NCI-H524 treated with DMSO at 0.1 percent for 48 hours (cell line): ENCODE measurements around the gene PARK7.

Experiments used
- DNase-seq: peaks from one replicate; lab custom pipeline; 2025; lab: John Stamatoyannopoulos, UW

PARK7 gene

DNA sequence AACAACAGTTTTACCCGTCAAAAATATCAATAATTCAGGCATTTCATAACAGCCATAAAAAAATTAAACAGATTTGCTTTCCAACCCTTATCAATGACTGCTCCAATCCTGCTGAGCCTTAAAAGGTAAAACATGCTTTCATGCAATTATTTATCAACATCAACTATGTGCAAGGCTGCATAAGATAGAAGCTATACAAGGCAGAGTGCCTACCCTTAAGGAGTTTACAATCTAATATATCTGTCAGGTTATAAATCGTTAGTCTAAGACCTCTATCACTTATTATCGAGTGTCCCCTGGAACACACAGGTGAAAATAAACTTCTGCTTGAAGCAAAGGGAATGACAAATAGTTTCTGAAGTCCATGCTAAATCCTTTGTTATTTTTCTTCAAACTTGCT lies 62.8 kb downstream of the PARK7 start:
- DNase-seq: no peak

DNA sequence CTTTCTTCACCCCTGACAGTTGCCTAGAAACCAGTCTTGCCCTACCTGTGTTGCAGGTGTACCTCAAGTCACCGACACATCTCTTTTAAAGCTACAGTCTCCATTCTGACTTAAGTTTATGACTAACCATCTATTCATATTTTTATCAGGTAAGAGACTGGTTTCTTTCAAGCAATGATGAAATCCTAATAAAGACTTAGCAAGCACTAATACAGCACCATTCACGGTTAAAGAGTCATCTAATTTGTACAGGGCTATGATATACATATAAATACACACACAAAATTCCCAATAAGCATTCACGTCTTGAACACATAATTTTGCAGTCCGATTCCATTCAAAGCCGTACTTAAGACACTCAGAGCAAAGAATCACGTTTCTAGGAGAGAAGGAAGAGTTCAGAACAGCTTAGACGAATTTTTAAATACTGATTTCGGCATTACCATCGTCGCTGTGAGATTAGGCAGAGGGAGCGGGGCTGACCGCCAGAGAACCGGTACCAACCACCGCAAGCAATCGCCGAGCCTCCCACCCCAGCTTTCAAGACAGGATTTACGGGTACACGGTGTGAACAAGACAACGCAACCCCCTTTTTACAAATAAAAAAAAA lies 63.7 kb downstream of the PARK7 start:
- DNase-seq: no peak

DNA sequence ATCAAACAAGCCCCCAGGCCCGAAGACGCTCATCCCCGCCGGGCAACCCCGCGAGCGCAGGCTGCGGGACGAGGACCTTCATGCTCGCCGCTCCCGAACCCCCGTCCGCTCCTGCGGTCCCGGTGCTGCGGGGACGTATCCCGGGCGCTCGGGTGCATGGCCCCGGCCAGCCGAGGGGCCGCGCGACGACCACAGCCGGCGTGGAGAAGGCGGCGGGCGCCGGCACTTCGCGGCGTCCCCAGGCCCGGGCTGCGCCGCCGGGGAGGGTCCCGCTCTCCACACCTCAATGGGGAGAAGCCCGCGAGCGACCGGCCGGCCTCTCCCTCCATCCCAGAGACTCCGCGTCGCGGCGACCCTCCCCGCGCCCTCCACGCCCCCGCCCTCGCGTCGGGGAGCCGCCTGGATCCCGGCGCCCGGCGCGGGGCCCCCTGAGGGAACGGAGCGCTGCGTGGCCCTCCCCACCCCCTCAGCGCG lies 64.2 kb downstream of the PARK7 start:
- no peak for DNase-seq

DNA sequence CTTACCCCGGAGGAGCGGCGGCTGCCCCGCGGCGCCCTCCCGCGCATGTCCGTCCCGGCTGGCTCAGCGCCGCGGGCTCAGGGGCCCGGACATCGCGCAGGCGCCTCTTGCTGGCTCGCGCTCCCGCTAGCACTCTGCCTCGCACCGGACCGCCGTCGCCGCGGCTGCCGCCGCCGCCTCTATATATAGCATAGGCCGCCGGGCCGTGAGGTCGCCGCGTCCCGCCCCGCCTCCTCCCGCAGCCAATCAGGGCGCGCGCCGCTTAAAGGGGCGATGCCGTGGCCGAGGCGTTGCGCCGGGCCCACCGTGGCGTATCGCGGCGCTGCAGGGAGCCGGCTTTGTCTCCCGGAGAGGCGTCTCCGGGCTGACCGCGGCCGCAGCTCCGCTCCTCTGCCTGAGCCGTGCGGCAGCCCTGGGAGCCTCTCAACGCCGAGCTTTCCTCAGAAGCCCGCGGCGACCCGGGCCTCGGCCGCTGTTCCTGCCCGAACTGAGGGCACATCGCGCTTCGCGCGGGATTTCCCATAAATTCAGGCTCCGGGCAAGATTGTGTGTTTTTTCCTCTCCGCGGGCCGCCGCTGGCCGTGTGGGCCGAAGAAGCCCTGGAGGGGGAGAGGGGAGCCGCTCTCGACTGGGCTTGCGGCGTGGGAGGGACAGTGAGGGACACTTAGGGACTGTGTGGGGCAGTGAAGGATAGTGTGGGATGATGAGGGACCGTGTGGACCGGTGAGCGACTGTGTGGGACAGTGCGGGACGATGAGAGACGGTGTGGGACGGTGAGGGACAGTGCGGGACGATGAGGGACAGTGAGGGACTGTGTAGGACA lies 64.9 kb downstream of the PARK7 start, which contains the start of gene ERRFI1:
ERRFI1 (minus strand) TSS at position 157 of the 823 bp plus-strand sequence. CDS start 10,690 bp downstream, outside the sequence.
- peak; percentile 46 for DNase-seq

DNA sequence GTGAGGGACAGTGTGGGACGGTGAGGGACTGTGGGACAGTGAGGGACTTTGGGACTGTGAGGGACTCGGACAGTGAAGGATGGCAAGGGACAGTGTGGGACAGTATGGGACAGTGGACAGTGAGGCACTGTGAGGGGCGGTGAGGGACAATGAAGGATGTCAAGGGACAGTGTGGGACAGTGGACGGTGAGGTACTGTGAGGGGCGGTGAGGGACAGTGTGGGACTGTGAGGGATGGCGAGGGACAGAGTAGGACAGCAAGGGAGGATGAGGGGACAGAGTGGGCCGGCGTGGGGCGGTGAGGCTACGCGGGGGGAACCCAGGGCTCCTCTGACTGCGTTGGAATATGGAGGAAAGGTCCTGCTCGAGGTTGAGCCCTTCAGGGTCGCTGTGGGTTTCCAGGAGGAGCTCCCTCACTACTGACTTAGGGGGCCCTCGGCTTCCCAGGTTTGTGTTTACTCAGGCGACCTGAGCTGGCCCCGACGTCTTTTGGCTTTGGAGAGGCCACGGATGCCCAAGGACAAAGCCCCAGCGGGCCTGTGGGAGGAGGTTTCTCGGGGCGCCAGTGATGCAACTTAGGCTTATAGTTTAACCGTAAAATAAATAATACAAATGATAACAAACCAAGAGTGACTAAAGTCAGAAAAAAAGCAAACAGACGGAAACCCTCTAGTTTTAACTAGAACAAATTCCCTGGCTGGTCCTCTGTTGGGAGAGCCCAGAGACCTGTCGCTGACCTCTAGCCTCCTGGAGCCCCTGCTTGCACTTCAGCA lies 65.7 kb downstream of the PARK7 start:
- DNase-seq: no peak

DNA sequence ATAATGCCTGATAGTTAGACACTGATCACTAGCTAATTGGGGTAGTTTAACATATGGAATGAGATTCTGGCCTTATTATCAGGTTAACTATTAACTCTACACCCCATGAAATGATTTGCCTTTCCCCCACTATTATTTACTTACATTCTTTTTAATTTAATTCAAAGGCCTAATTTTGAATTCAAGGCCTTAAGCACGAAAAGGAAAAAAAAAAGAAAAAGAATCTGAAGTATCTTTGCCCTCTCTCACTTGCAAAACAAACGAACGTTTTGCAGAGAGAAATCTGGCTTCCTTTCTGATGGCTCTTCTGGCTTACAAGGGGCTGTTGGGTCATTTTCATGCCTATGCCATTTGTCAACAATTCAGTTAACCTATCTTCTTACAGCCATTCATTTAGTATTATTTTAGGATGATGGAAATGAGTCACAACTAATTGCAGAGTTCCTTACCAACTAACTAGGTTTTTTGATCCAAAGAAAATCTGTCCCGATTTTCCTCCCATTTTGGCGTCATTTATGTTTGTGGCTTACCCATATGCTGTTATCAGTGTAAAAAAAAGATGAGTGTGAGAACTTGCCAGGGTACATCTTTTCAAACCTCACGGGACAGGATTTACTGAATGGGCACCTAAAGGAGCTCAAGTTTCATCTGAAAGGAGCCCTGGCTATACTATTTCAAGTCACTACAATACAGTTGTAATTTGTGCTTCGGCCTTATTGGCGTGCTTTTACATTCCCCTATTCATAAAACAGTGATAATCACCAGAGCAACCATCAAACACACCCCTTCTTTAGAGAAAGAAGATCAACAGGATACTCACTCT lies 66.4 kb downstream of the PARK7 start:
- DNase-seq: no peak

DNA sequence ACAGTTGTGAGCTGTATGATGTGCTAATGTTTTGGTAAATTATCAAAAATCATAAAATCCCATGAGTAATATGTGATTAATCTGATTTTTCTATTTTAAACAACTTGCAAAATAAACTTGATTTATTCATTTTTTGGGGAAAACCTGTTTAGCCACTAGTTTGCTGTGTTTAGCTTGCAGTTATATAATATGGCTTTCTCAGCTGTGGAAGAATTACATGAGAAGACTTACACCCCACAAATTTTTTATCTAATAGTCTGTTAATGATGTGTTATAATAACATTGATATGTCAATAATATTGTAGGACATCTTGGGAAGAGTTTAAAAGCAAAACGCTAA lies 67.0 kb downstream of the PARK7 start:
- no peak for DNase-seq

DNA sequence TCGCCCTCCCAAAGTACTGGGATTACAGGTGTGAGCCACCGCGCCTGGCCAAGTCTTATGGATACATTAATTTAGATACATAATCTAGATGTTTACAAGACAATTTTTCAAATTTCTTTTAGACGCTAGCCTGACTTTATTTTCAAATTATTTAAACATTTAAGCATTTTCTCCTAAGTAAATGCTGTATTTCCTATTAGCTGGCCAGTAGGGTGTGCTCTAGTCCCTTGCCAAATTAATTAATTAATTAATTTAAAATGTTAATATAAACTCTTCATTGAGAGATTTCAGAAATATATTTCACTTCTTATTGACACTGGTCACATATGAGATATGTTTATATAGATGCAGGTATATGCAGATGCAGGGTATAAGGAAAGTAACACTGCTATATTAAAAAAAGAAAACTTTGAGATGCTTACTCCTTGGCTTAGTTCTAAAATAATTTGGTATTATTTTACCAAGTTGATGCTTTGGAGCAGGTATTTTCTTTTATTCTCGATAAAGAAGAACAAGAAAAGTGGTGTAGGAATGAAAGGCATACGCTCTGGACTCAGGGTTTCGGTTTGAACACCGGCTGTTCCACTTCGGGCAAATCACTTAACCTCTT lies 69.8 kb downstream of the PARK7 start:
- DNase-seq: peak; percentile 7

DNA sequence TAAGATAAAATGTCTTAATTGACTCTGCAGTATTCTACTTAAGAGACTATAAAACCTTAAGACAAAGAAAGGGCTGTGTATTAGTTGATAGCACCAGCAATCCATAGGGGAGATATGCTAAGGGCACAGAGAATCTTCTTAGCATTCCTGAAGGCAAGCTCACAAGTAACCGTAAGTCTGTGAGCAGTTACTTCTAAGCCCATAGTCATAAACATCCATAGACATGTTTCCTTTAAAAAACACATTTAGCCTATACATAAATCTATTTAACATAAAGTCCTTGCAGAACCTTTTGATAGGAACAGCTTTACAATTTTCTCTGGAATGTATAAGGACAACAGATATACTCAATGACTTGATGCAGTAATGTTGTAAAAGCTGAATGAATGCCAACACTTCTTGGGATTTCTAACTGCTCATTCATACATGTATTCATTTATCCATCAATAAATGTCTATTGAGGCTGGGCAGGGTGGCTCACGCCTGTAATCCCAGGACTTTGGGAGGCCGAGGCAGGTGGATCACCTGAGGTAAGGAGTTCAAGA lies 70.9 kb downstream of the PARK7 start:
- DNase-seq: no peak

DNA sequence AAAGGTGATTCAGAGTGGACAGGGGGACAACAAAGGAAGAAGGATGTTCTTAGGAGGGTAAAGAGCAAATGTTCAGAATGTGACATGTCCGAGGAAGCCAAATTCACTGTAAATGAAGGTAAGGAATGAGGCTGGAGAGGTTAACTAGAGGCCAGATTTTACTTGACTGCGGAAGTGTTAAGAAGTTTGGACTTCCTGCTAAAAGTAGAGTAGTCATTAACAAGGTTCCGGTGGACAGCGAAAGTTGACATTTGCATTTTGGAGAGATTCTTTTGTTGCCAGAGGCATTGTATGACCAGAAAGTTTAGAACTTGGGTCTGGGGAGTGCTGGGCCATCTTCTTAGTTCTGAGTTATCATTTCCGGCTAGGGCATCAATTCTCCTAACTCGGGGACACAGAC lies 71.8 kb downstream of the PARK7 start:
- no peak for DNase-seq
